ENCODE results near the gene PHTF2. TPM values are rescaled to one million over a fixed set of nuclear protein-coding genes. Genes with fewer than 3 reads are reported as not detected.
A peak's percentile ranks its signal among the peaks of the same experiment; 100 is the strongest.
"Not testable (repeated sequence)": the region's sequence is repeated elsewhere in the genome, so short reads cannot be mapped to it uniquely, and the experiment has no call there.

PHTF2 gene
- total RNA-seq, 1 experiment from 2014 or later = 62.2 TPM

DNA sequence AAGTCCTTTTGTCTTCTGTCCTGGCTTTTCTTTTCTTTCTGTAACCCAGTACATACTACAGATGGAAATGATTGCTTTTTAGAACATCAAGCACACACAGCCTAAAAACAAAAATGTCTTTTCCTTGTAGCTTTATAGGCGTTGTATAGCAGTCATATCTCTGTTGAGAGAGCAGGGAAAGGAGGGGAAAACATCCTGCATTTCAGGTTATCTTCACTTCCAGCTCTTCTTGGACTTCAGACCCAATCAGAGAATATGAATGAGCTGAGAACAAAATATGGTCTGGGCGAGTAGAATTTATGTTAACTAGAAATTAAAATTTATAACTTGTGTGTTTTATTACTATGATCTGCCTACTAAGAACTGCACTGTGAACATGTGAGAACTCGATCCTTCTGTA is 15.0 kb upstream of the PHTF2 start:
- no peak for DNase-seq
- Histone ChIP-seq H3K4me1 (no peaks in the 10 kb centered on the region), H3K27me3 (no peaks in the 10 kb centered on the region), H3K27ac (no peak overlapping the region), H3K4me3 (no peak overlapping the region), H3K36me3 (peaks cover 38% of the 10 kb centered on the region), H3K9me3 (replicated peaks) (no peaks in the 10 kb centered on the region)

- H3K9me3 ChIP-seq (replicated peaks); H3K4me1 ChIP-seq; H3K4me3 ChIP-seq; DNase-seq; H3K27ac ChIP-seq; H3K27me3 ChIP-seq: not testable (repeated sequence)
- peaks cover 32% of the 10 kb centered on the region for H3K36me3 ChIP-seq
These were observed 14.1 kb upstream of the PHTF2 start for GRCh38 chr7:77784426-77784825.

- H3K4me3 ChIP-seq = no peak overlapping the region
- H3K36me3 ChIP-seq = peaks cover 20% of the 10 kb centered on the region
- no peaks in the 10 kb centered on the region for H3K4me1 ChIP-seq
- H3K27me3 ChIP-seq = no peaks in the 10 kb centered on the region
- no peaks in the 10 kb centered on the region for H3K9me3 ChIP-seq (replicated peaks)
- no peak overlapping the region for H3K27ac ChIP-seq
- no peak for DNase-seq
These were observed 12.6 kb upstream of the PHTF2 start for GRCh38 chr7:77786018-77786417.

DNA sequence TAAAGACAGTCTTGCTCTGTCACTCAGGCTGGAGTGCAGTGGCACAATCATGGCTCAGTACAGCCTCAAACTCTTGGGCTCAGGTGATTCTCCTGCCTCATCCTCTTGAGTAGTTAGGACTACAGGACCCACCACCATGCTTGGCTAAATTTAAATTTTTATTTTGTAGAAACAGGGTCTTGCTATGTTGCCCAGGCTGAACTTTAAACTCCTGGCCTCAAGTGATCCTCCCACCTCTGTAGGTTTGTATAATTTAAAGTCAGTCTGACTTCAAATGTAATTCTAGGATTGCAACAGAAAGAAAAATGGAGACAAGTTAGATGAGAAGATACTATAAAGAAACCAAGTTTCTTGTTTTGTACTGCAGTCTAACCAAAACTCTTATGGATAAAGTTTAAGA is 11.8 kb upstream of the PHTF2 start:
- no peaks in the 10 kb centered on the region for H3K27me3 ChIP-seq
- no peaks in the 10 kb centered on the region for H3K4me1 ChIP-seq
- H3K36me3 ChIP-seq = peaks cover 18% of the 10 kb centered on the region
- no peak overlapping the region for H3K27ac ChIP-seq
- no peak overlapping the region for H3K4me3 ChIP-seq
- no peak for DNase-seq
- H3K9me3 ChIP-seq (replicated peaks) = no peaks in the 10 kb centered on the region

GRCh38 chr7:77788327-77788902 is 10.2 kb upstream of the PHTF2 start:
- Histone ChIP-seq H3K4me3 (no peak overlapping the region), H3K36me3 (peaks cover 11% of the 10 kb centered on the region), H3K27ac (no peak overlapping the region), H3K4me1 (no peaks in the 10 kb centered on the region), H3K9me3 (replicated peaks) (no peaks in the 10 kb centered on the region), H3K27me3 (no peaks in the 10 kb centered on the region)
- DNase-seq = no peak

- no peak overlapping the region for H3K4me3 ChIP-seq
- DNase-seq = no peak
- H3K4me1 ChIP-seq = no peaks in the 10 kb centered on the region
- H3K36me3 ChIP-seq = peaks cover 3% of the 10 kb centered on the region; the same call in 1 of the 2 replicates
- H3K27ac ChIP-seq = no peak overlapping the region
- H3K27me3 ChIP-seq = no peaks in the 10 kb centered on the region
- H3K9me3 ChIP-seq (replicated peaks) = no peaks in the 10 kb centered on the region
These were observed 7.2 kb upstream of the PHTF2 start for GRCh38 chr7:77791336-77791735.

GRCh38 chr7:77791956-77792355 is 6.6 kb upstream of the PHTF2 start:
- Histone ChIP-seq H3K9me3 (replicated peaks) (no peaks in the 10 kb centered on the region), H3K4me1 (no peaks in the 10 kb centered on the region; the same call in 1 of the 2 replicates), H3K4me3 (no peak overlapping the region), H3K27ac (no peak overlapping the region), H3K27me3 (no peaks in the 10 kb centered on the region), H3K36me3 (no peaks in the 10 kb centered on the region; the same call in 1 of the 2 replicates)
- DNase-seq = no peak

- DNase-seq = no peak
- Histone ChIP-seq H3K9me3 (replicated peaks) (no peaks in the 10 kb centered on the region), H3K4me3 (no peak overlapping the region), H3K4me1 (no peaks in the 10 kb centered on the region; the same call in 1 of the 2 replicates), H3K27ac (no peak overlapping the region), H3K27me3 (no peaks in the 10 kb centered on the region), H3K36me3 (no peaks in the 10 kb centered on the region; the same call in 1 of the 2 replicates)
These were observed 4.6 kb upstream of the PHTF2 start for GRCh38 chr7:77794000-77794399.

- no peaks in the 10 kb centered on the region; the same call in 1 of the 2 replicates for H3K4me1 ChIP-seq
- no peaks in the 10 kb centered on the region for H3K27me3 ChIP-seq
- H3K27ac ChIP-seq = no peak overlapping the region
- H3K9me3 ChIP-seq (replicated peaks) = no peaks in the 10 kb centered on the region
- no peak overlapping the region for H3K4me3 ChIP-seq
- no peaks in the 10 kb centered on the region; the same call in 1 of the 2 replicates for H3K36me3 ChIP-seq
- no peak for DNase-seq
These were observed 2.5 kb upstream of the PHTF2 start for GRCh38 chr7:77796109-77796508.

DNA sequence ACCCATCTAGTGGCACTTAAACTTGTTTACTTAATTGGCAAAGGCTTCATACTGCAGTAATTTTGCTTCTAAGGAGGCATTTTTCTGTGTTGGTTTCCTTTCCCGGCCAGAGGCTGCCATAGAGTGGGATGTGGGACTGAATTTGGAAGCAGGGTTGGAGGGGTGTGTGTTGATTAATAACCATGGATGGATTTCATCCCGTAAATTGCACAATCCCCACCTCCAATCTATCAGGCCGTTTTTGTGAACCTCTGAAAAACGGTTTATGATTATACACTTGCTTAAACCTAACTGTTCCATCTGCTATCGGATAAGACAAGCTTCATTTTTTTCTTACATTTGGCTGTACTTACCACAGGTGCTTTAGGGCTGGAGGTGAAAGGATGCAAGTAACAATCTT is 1.6 kb upstream of the PHTF2 start:
- Histone ChIP-seq H3K4me3 (peak overlapping the region; percentile 86), H3K4me1 (no peaks in the 10 kb centered on the region; the same call in 1 of the 2 replicates)
- no peak for DNase-seq

GRCh38 chr7:77797734-77798393 is 709 bp upstream of the PHTF2 start:
- peak in 1 of 2 experiments; percentile 44 for DNase-seq
- Histone ChIP-seq H3K27me3 (no peaks in the 10 kb centered on the region), H3K9me3 (replicated peaks) (no peaks in the 10 kb centered on the region), H3K36me3 (no peaks in the 10 kb centered on the region; the same call in 1 of the 2 replicates), H3K4me1 (no peaks in the 10 kb centered on the region; the same call in 1 of the 2 replicates), H3K4me3 (peak overlapping the region; percentile 86), H3K27ac (peak overlapping the region; percentile 60)

More for the DNA sequence above, 1.6 kb upstream of the PHTF2 start:
- Histone ChIP-seq H3K27me3 (no peaks in the 10 kb centered on the region), H3K27ac (no peak overlapping the region), H3K36me3 (no peaks in the 10 kb centered on the region; the same call in 1 of the 2 replicates), H3K9me3 (replicated peaks) (no peaks in the 10 kb centered on the region)

GRCh38 chr7:77799078-77799964 is 748 bp downstream of the PHTF2 start:
- Histone ChIP-seq H3K4me1 (no peaks in the 10 kb centered on the region; the same call in 1 of the 2 replicates), H3K36me3 (no peaks in the 10 kb centered on the region), H3K27ac (peak overlapping the region; percentile 68), H3K4me3 (peak overlapping the region; percentile 86), H3K27me3 (no peaks in the 10 kb centered on the region), H3K9me3 (replicated peaks) (no peaks in the 10 kb centered on the region)
- DNase-seq = peak; percentile 61 to 70

- Histone ChIP-seq H3K27me3 (no peaks in the 10 kb centered on the region), H3K9me3 (replicated peaks) (no peaks in the 10 kb centered on the region), H3K36me3 (no peaks in the 10 kb centered on the region), H3K4me3 (peak overlapping the region; percentile 86), H3K27ac (no peak overlapping the region), H3K4me1 (no peaks in the 10 kb centered on the region; the same call in 1 of the 2 replicates)
- peak in 1 of 2 experiments; percentile 13 for DNase-seq
These were observed 1.6 kb downstream of the PHTF2 start for GRCh38 chr7:77800158-77800557.

GRCh38 chr7:77800730-77801129 is 2.2 kb downstream of the PHTF2 start:
- no peak for DNase-seq
- Histone ChIP-seq H3K27ac (no peak overlapping the region), H3K4me1 (no peaks in the 10 kb centered on the region; the same call in 1 of the 2 replicates), H3K9me3 (replicated peaks) (no peaks in the 10 kb centered on the region), H3K27me3 (no peaks in the 10 kb centered on the region), H3K36me3 (no peaks in the 10 kb centered on the region), H3K4me3 (no peak overlapping the region)
